ENCODE measurements around the gene ACP1.

The ACP1 gene

DNA sequence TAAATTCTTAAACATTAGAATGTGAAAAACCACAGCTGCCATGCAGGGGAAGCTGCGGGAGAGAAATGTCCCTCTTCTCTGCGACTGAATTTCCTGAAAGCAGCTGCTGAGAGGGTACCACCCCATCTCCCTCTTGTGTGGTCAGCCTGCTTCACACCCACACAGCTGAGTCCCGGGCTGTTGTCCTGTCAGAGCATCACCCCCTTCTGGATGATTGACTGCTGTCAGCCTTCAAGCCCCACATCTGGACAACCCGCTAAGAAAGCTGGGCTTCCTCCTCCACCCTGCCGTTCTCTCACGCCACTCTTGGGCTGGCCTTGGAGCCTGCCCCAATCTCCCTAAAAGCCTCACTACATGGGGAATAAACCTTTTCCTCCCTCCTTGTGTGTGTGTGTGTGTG lies 26.9 kb upstream of the ACP1 start:
- Histone ChIP-seq H3K36me3 (ENCODE audit: control insufficient read depth, insufficient read depth, low read length) (peaks cover 3% of the 10 kb centered on the region), H3K27me3 (ENCODE audit: control insufficient read depth, insufficient read depth, low read length) (no peaks in the 10 kb centered on the region), H3K9me3 (ENCODE audit: control insufficient read depth, insufficient read depth, low read length) (no peaks in the 10 kb centered on the region), H3K27ac (ENCODE audit: low read depth, low read length) (no peak overlapping the region), H3K4me3 (ENCODE audit: low read depth, low read length) (no peak overlapping the region), H3K4me1 (ENCODE audit: control insufficient read depth, insufficient read depth, low read length) (peaks cover 10% of the 10 kb centered on the region), H3K9ac (ENCODE audit: low read depth, low read length) (no peak overlapping the region)

DNA sequence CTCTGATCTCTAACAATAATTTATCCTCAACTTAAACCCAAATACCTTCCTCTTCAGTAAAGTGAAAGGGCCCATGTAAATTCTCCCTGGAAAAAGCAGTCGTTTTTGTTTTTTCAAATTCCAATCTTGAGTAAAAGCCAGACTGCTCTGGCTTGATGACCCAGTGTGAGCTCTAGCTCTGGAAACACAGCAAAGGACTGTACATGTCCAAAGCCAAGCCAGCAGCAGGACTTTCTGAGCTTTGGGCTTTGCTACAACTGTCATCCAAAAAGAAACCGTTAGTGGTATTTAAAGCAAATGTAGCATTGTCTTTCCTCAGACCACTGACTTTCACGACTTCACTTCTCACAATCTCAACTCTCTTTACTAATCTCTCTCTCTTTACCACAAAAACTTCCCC lies 26.3 kb upstream of the ACP1 start:
- Histone ChIP-seq H3K27me3 (ENCODE audit: control insufficient read depth, insufficient read depth, low read length) (no peaks in the 10 kb centered on the region), H3K4me3 (ENCODE audit: low read depth, low read length) (no peak overlapping the region), H3K9me3 (ENCODE audit: control insufficient read depth, insufficient read depth, low read length) (no peaks in the 10 kb centered on the region), H3K36me3 (ENCODE audit: control insufficient read depth, insufficient read depth, low read length) (peaks cover 9% of the 10 kb centered on the region), H3K4me1 (ENCODE audit: control insufficient read depth, insufficient read depth, low read length) (peaks cover 4% of the 10 kb centered on the region), H3K27ac (ENCODE audit: low read depth, low read length) (no peak overlapping the region), H3K9ac (ENCODE audit: low read depth, low read length) (no peak overlapping the region)

DNA sequence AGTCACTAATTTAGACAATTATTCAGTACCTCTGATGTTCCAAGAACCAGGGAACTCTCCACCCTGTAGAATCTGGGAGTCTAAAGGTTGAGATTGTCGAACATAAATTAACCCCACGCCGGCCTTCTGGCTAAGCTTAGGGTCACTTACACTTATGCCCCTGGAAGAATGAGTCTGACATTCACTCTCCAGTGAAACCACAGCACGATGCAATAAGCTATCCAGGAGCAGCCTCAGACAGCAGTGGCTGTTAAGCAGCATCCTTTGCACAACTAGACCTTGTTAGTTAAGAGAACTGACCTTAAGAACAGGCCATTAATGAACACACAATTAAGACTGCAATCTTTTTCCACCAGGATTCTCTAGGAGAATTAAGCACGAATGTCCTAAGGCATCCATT lies 25.9 kb upstream of the ACP1 start:
- Histone ChIP-seq H3K4me1 (ENCODE audit: control insufficient read depth, insufficient read depth, low read length) (no peaks in the 10 kb centered on the region), H3K36me3 (ENCODE audit: control insufficient read depth, insufficient read depth, low read length) (peaks cover 12% of the 10 kb centered on the region), H3K4me3 (ENCODE audit: low read depth, low read length) (no peak overlapping the region), H3K27ac (ENCODE audit: low read depth, low read length) (no peak overlapping the region), H3K9ac (ENCODE audit: low read depth, low read length) (no peak overlapping the region), H3K9me3 (ENCODE audit: control insufficient read depth, insufficient read depth, low read length) (no peaks in the 10 kb centered on the region), H3K27me3 (ENCODE audit: control insufficient read depth, insufficient read depth, low read length) (no peaks in the 10 kb centered on the region)

DNA sequence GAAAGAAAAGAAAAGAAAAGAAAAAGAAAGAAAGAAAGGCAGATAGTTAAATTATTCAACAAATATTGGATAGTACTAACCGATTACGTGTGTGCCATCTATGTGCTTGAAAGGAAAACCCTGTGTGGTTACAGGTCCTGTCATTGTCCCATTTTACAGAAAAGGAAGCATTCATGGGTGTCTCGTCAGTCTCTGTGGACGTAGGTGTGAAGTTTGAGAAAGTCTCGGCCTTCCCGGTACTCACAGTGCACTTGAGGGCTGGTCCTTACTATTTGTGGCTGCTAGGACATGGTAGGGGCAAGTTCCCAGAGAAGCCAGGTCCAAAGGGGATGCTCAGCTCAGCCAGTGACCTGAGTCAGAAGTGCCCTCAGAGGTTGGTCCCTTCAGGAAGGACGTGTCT lies 20.2 kb upstream of the ACP1 start:
- H3K9ac ChIP-seq (ENCODE audit: low read depth, low read length), result no peak overlapping the region
- no peak overlapping the region for H3K4me3 ChIP-seq (ENCODE audit: low read depth, low read length)
- H3K27me3 ChIP-seq (ENCODE audit: control insufficient read depth, insufficient read depth, low read length), result no peaks in the 10 kb centered on the region
- H3K36me3 ChIP-seq (ENCODE audit: control insufficient read depth, insufficient read depth, low read length), result peaks cover 39% of the 10 kb centered on the region
- no peaks in the 10 kb centered on the region for H3K4me1 ChIP-seq (ENCODE audit: control insufficient read depth, insufficient read depth, low read length)
- H3K9me3 ChIP-seq (ENCODE audit: control insufficient read depth, insufficient read depth, low read length), result no peaks in the 10 kb centered on the region
- H3K27ac ChIP-seq (ENCODE audit: low read depth, low read length), result no peak overlapping the region

DNA sequence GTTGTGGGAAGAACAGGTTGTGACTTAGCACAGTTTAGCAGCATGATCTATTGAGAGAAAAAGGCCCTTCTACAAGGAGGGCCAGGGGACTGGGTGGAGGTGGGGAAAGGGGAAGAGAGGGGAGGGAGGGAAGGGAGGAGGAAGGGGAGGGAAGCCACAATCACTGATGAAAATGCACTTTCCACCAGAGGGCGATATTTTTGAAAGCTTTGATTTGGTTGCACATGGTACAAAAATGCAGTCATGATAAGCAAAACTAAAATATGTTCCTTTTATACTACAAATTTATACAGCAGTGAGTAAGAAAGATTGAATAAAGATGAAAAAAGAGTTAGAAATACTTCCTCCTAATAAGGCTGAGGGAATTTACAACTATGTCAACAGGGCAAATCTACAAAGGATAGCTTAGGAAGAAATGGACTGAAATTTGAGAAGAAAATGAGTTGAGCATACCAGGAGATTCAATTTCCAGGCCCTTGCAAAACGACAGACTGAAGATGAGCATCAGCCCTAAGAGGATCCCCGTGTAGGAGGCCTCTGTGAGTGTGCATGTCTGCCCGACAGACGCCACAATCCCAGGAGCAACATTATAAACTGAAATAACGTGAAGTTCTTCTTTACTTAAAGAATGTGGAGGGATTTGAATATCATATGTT lies 18.1 kb upstream of the ACP1 start:
- H3K27ac ChIP-seq (ENCODE audit: low read depth, low read length), result no peak overlapping the region
- no peaks in the 10 kb centered on the region for H3K4me1 ChIP-seq (ENCODE audit: control insufficient read depth, insufficient read depth, low read length)
- no peak overlapping the region for H3K4me3 ChIP-seq (ENCODE audit: low read depth, low read length)
- no peak overlapping the region for H3K9ac ChIP-seq (ENCODE audit: low read depth, low read length)
- H3K36me3 ChIP-seq (ENCODE audit: control insufficient read depth, insufficient read depth, low read length), result peaks cover 46% of the 10 kb centered on the region
- H3K9me3 ChIP-seq (ENCODE audit: control insufficient read depth, insufficient read depth, low read length), result no peaks in the 10 kb centered on the region
- H3K27me3 ChIP-seq (ENCODE audit: control insufficient read depth, insufficient read depth, low read length), result no peaks in the 10 kb centered on the region

DNA sequence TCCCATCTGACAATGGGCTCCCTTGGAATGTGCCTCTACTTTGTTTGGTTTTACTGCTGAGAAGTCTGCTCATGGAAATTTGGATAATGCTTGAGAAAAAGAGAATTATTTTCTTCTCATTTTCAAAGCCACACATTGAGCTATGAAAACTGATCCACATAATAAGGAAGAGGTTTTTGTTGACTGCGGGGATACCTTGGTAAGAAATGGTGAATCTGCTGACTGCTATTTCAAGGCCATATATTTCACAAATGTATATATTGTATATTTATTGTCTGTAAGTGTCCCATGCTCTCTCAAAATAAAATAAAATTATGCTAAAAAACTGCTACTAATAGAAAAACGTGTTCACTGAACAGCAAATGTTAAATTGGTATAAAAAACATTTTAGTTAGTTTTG lies 16.0 kb upstream of the ACP1 start:
- Histone ChIP-seq H3K4me3 (ENCODE audit: low read depth, low read length) (no peak overlapping the region), H3K27ac (ENCODE audit: low read depth, low read length) (no peak overlapping the region), H3K9me3 (ENCODE audit: control insufficient read depth, insufficient read depth, low read length) (no peaks in the 10 kb centered on the region), H3K27me3 (ENCODE audit: control insufficient read depth, insufficient read depth, low read length) (no peaks in the 10 kb centered on the region), H3K9ac (ENCODE audit: low read depth, low read length) (no peak overlapping the region), H3K4me1 (ENCODE audit: control insufficient read depth, insufficient read depth, low read length) (0 out of 2 replicates have a peak, but pooled peaks cover 3% of the 10 kb centered on the region), H3K36me3 (ENCODE audit: control insufficient read depth, insufficient read depth, low read length) (peaks cover 40% of the 10 kb centered on the region)

DNA sequence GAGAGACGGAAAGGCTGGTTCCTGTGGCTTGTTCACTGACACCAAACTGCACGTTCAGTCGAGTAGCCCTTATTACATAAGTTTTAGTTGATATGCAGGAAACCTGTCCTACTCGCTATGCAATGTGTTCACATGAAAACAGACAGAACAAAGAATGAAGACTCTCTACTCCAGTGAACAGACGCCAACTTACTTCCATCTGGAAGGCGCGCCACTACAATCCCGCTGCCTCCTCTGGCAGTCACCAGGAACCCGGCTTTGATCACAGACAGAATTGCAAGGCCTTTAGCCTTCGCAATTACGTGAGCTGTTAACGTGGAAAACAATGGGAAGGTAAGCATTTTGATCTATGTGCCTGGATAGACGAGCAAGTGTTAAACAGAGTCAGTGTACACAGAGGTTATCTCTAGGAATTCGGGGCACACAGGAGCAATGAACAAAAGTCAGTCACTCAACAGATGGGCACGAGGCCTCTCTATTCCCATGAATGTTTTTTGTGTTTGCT lies 15.2 kb upstream of the ACP1 start:
- Histone ChIP-seq H3K4me3 (ENCODE audit: low read depth, low read length) (no peak overlapping the region), H3K27ac (ENCODE audit: low read depth, low read length) (no peak overlapping the region), H3K9ac (ENCODE audit: low read depth, low read length) (no peak overlapping the region), H3K4me1 (ENCODE audit: control insufficient read depth, insufficient read depth, low read length) (peaks cover 3% of the 10 kb centered on the region; the same call in 1 of the 2 replicates), H3K36me3 (ENCODE audit: control insufficient read depth, insufficient read depth, low read length) (peaks cover 37% of the 10 kb centered on the region), H3K9me3 (ENCODE audit: control insufficient read depth, insufficient read depth, low read length) (no peaks in the 10 kb centered on the region), H3K27me3 (ENCODE audit: control insufficient read depth, insufficient read depth, low read length) (no peaks in the 10 kb centered on the region)

DNA sequence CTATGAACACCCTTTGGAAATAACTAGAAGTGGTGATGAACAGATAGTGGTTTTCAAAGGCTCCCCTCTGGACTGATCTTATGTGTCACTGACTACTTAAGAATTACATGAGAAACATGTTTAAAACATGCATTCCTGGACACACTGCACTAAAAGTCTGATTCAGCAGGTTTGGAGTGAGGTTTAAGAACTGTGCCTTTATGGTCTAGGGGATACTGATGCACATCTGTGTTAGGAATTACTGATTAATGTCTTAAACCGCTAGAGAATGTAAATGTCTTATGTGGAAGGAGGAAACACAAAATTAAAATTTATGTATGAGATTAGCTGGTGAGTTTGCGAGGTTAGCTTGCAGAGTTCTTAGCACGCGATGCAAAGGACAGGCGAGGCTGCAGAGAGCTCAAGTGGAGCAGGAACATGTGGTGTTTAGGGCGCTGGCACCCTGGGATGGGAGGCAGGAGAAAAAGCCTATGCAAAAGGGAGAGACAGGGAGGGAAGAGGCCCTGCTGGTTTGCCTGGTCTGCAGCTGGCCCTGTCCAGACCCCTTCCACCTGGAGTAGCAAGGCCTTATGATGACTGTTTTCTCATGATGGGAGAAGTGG lies 12.6 kb upstream of the ACP1 start:
- H3K9ac ChIP-seq (ENCODE audit: low read depth, low read length), result no peak overlapping the region
- no peak overlapping the region for H3K27ac ChIP-seq (ENCODE audit: low read depth, low read length)
- H3K9me3 ChIP-seq (ENCODE audit: control insufficient read depth, insufficient read depth, low read length), result no peaks in the 10 kb centered on the region
- H3K4me3 ChIP-seq (ENCODE audit: low read depth, low read length), result no peak overlapping the region
- H3K4me1 ChIP-seq (ENCODE audit: control insufficient read depth, insufficient read depth, low read length), result peaks cover 3% of the 10 kb centered on the region; the same call in 1 of the 2 replicates
- H3K27me3 ChIP-seq (ENCODE audit: control insufficient read depth, insufficient read depth, low read length), result no peaks in the 10 kb centered on the region
- peaks cover 25% of the 10 kb centered on the region for H3K36me3 ChIP-seq (ENCODE audit: control insufficient read depth, insufficient read depth, low read length)

DNA sequence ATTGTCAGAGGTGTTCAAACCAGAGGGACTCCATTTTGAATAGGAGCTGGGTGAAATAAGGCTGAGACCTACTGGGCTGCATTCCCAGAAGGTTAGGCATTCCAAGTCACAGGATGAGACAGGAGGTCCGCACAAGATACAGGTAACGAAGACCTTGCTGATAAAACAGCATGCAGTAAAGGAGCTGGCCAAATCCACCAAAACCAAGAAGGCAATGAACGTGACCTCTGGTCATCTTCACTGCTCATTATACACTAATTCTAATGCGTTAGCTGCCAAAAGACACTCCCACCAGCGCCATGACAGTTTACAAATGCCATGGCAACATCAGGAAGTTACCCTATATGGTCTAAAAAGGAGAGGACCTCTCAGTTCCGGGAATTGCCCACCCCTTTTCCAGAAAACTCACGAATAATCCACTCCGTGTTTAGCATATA lies 11.5 kb upstream of the ACP1 start:
- Histone ChIP-seq H3K27me3 (ENCODE audit: control insufficient read depth, insufficient read depth, low read length) (no peaks in the 10 kb centered on the region), H3K27ac (ENCODE audit: low read depth, low read length) (no peak overlapping the region), H3K4me1 (ENCODE audit: control insufficient read depth, insufficient read depth, low read length) (peaks cover 3% of the 10 kb centered on the region; the same call in 1 of the 2 replicates), H3K4me3 (ENCODE audit: low read depth, low read length) (no peak overlapping the region), H3K9ac (ENCODE audit: low read depth, low read length) (no peak overlapping the region), H3K36me3 (ENCODE audit: control insufficient read depth, insufficient read depth, low read length) (peaks cover 23% of the 10 kb centered on the region), H3K9me3 (ENCODE audit: control insufficient read depth, insufficient read depth, low read length) (peaks cover 6% of the 10 kb centered on the region)

DNA sequence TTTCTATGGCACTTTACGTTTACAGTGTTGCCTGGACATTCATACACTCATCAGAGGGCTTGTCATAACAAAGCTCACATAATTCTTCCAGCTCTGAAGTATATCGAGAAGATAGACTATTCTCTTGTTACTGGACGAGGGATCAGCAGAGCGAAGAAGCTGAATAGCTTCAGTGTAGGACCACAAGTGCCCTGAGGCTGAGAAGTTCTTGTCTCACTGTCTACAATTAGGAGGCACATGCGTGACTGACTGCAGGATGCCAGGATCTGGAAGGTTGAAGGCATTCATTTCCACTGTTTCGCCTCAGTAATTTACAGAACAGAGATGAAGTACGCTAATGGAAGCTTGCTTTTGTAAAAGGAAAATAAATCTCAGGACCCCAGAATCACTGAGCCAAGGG lies 10.5 kb upstream of the ACP1 start:
- Histone ChIP-seq H3K27me3 (ENCODE audit: control insufficient read depth, insufficient read depth, low read length) (no peaks in the 10 kb centered on the region), H3K4me1 (ENCODE audit: control insufficient read depth, insufficient read depth, low read length) (peaks cover 3% of the 10 kb centered on the region; the same call in 1 of the 2 replicates), H3K27ac (ENCODE audit: low read depth, low read length) (no peak overlapping the region), H3K4me3 (ENCODE audit: low read depth, low read length) (no peak overlapping the region), H3K36me3 (ENCODE audit: control insufficient read depth, insufficient read depth, low read length) (peaks cover 22% of the 10 kb centered on the region), H3K9ac (ENCODE audit: low read depth, low read length) (no peak overlapping the region), H3K9me3 (ENCODE audit: control insufficient read depth, insufficient read depth, low read length) (peaks cover 9% of the 10 kb centered on the region)

DNA sequence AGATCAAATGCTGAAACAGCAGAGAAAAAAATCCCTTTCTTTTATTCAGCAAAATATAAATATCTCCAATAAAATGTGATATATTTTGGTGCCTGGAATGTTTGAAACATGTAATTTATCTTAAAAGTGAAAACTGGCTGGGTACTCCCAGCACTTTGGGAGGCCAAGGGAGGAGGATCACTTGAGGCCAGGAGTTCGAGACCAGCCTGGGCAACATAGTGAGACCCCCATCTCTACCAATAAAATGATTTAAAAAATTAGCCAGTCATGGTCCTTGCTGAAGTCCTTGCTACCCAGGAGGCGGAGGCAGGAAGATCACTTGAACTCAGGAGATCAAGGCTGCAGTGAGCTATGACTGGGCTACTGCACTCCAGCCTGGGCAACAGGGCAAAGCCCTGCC lies 9.6 kb upstream of the ACP1 start:
- Histone ChIP-seq H3K9ac (ENCODE audit: low read depth, low read length) (no peak overlapping the region), H3K27me3 (ENCODE audit: control insufficient read depth, insufficient read depth, low read length) (no peaks in the 10 kb centered on the region), H3K27ac (ENCODE audit: low read depth, low read length) (no peak overlapping the region), H3K4me1 (ENCODE audit: control insufficient read depth, insufficient read depth, low read length) (peaks cover 3% of the 10 kb centered on the region; the same call in 1 of the 2 replicates), H3K4me3 (ENCODE audit: low read depth, low read length) (no peak overlapping the region), H3K36me3 (ENCODE audit: control insufficient read depth, insufficient read depth, low read length) (peaks cover 19% of the 10 kb centered on the region), H3K9me3 (ENCODE audit: control insufficient read depth, insufficient read depth, low read length) (peaks cover 9% of the 10 kb centered on the region)
